NCI-H128 (cell line): ENCODE results near the gene MRPS18C.
"Not testable (repeated sequence)": the region's sequence is repeated elsewhere in the genome, so short reads cannot be mapped to it uniquely, and the experiment has no call there.

Experiments
- DNase-seq: peaks from one replicate; lab custom pipeline; 2025; ENCODE audit not compliant: unreplicated experiment; lab: John Stamatoyannopoulos, UW

MRPS18C gene

DNA sequence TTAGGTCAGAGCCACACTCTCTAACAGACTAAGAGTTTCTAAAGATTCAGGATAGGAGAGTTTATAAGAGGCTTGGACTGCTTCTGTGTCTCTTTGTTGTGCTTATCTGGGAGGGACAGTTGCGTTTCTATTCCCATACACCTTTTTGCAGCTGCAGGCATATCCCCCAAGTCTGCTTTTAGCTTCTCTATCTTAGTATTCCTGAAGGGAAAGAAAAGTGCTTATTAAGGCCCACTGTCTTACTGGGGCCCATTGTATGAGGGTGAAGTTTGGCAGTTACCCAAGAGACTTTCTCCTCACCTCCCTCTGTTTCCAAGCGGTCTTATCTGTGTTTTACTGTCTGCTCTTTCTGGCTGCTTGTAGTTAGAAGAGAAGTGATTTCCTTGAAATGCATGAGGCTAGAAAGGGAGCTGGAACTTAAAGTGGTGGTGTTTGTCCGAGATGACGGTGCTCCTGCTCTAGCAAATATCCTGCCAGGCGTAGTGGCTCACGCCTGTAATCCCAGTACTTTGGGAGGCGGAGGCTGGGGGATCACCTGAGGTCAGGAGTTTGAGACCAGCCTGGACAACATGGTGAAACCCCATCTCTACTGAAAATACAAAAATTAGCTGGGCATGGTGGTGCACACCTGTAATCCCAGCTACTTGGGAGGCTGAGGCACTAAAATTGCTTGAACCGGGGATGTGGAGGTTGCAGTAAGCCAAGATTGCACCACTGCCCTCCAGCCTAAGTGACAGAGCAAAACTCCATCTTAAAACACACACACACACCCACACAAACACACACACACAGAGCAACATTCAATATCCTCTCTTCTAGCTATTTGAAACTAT, 40.4 kb downstream of the MRPS18C start:
- DNase-seq: not testable (repeated sequence)

DNA sequence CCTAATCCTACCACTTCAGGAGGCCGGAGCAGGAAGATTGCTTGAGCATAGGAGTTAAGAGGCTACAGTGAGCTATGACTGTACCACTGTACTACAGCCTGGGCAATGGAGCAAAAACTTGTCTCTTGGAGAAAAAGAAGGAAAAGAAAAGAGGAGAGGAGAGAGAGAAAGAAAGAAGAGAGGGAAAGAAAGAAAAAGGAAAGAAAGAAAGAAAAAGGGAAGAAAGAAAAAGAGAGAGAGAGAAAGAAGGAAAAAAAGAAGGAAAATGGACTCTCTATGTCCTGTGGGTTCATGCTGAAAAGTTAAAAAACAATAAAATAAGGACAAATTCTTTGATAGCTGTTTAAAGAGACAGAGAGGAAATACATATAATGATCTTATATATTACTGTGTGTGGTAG, 42.3 kb downstream of the MRPS18C start:
- DNase-seq: no peak

GRCh38 chr4:83501671-83502070, 45.8 kb downstream of the MRPS18C start:
- DNase-seq: not testable (repeated sequence)

DNA sequence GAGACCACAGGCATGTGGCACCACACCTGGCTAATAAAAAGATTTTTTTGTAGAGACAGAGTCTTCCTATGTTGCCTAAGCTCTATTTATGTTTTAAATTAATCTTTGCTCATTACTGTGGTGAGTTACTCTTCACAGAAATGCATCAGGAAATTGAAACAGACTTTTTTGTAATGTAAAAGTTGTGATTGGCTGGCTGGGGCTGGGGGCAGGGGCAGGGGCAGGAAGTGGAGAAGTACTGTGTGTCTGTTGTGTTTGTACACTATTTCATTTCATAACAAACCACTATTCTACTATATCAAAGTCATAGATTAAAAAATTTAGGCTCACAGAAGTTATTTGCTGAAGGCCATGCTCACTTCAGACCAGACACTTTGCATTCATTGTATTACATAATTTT, 48.1 kb downstream of the MRPS18C start:
- DNase-seq: no peak

DNA sequence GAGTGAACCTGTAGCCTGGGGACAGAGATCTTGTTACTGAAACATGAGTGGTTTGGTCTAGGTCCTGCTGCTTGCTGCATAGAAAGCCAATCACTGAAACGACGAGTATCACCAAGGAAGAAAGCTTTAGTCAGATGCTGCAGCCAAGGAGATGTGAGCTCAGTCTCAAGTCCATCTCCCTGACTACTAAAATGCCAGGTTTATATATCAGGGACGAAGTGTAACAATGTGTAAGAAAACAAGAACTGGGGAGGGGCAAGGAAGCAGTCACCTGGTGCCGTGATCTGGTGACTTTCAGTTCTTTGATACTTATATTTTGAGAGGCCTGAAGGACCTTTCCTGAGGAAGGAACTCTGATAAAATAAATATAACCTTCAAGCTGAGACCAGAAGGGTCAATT, 48.6 kb downstream of the MRPS18C start:
- no peak for DNase-seq

DNA sequence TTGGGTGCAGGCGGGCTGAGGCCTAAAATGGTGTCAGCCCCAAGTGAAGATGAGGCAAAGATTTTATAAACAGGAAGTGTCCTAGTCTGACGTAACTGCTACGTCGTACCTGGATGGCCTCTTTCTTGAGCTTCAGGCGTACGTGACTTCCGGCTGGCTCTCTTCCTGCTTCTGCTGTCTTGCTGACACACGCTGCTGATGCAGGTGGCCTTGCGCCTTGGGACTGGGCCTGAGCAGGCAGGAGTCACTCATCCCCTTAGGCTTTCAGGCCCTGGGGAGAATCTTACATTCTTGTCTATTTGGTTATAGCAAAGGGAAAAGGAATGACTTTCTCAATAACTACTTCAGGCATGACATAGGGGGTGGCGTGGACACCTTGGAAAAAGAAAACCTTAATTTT, 49.1 kb downstream of the MRPS18C start:
- no peak for DNase-seq

DNA sequence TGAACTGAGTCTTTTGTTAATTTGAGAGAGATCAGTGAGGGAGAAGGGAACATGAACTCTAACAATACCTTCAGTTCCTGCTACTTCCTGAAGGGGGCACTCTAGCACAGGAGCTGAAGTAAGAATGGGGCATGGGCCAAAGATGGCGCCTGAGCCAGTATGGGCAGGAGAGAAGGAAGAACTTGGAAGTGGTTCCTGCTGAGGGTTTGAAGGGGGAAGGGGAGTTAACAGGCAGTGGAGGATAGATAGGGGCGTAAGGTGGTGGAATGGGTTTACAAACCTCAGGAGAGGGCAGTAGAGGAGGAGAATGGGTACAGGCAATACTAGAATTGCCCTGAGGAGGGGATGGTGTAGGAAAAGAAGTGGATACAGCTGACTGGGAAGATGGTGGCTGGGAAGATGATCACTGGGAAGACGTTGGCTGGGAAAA, 53.3 kb downstream of the MRPS18C start:
- not testable (repeated sequence) for DNase-seq

DNA sequence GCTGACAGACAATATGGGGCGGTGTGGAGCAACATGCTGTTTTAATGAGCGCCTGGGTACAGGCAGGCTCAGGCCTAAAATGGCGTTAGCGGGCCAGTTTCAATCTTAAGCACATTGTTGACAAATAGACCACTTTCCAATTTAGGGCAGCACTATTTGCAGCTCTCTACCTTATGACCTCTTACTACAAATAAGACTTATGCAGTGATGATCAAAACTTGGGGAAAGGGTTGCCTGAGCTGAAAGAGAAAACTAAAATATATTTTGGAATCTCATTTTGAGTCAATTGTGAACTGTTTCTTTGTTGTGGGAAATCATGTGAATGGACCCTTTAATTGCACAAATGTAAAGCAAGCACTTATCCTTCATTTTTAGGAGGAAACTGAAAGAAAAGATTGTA, 54.6 kb downstream of the MRPS18C start:
- DNase-seq: no peak
